Stomach (tissue), 9 donors: ENCODE data around the gene TESK2. TPM values are rescaled to one million over a fixed set of nuclear protein-coding genes. Genes with fewer than 3 reads are reported as not detected.
"Not testable (repeated sequence)": the region's sequence is repeated elsewhere in the genome, so short reads cannot be mapped to it uniquely, and the experiment has no call there.

Experiments
- DNase-seq, 2 donors: peaks; one replicate each; pipeline versions ENCODE4 v3.0.0 to v3.0.0-alpha.2; 2013 to 2019
- H3K27ac ChIP-seq, 5 donors: fragments of 200-600 bp in 4 of 5; sonication (generic) in 4 of 5; one replicate each; pipeline ENCODE4 v1.5.1; 2013 to 2019; ENCODE audit warnings: mild to moderate bottlenecking in 1 of 5, moderate library complexity in 1 of 5
- H3K27me3 ChIP-seq, 3 donors: fragments of 200-600 bp; sonication (generic); one replicate each; pipeline ENCODE4 v1.5.1; 2017 to 2019; ENCODE audit warnings: mixed run types in 1 of 3
- H3K36me3 ChIP-seq, 4 donors: fragments of 200-600 bp; sonication (generic); 1 replicate in 3 of 4; 2 replicates in 1 of 4; pipeline ENCODE4 v1.5.1; 2016 to 2019
- H3K4me1 ChIP-seq, 4 donors: fragments of 200-600 bp; sonication (generic); one replicate each; pipeline ENCODE4 v1.5.1; 2016 to 2019
- H3K4me3 ChIP-seq, 4 donors: fragments of 200-600 bp; sonication (generic) in 3 of 4; one replicate each; pipeline ENCODE4 v1.5.1; 2016 to 2019; ENCODE audit warnings: mild to moderate bottlenecking in 1 of 4
- H3K9me3 ChIP-seq, 4 donors: fragments of 200-600 bp; sonication (generic); one replicate each; pipeline ENCODE4 v1.5.1; 2016 to 2019
- CTCF ChIP-seq, 7 experiments: fragments of 450-650 bp in 4 of 7; fragments of 200-600 bp in 3 of 7; sonication (generic) in 3 of 7; IDR thresholded peaks; one replicate each; pipeline ENCODE4 v1.5.1; 2016 to 2019; ENCODE audit warnings: antibody characterized with exemption in 7 of 7, control low read depth in 2 of 7, mild to moderate bottlenecking in 1 of 7
- EP300 ChIP-seq: sonication (generic); formaldehyde crosslinking; IDR thresholded peaks from one replicate; pipeline ENCODE4 v1.6.1; 2017; ENCODE audit warnings: antibody characterized with exemption
- POLR2A ChIP-seq, 4 donors: fragments of 450-650 bp; IDR thresholded peaks; one replicate each; pipeline ENCODE4 v1.6.1; 2016; ENCODE audit warnings: antibody characterized with exemption in 4 of 4, control low read depth in 2 of 4, mild to moderate bottlenecking in 1 of 4, moderate library complexity in 1 of 4
- POLR2AphosphoS5 ChIP-seq, 3 donors: sonication (generic); formaldehyde crosslinking; IDR thresholded peaks; one replicate each; pipeline ENCODE4 v1.6.1; 2016; ENCODE audit warnings: antibody characterized with exemption in 3 of 3
- WGBS, 5 donors: extraction: QIAGEN DNeasy Blood & Tissue Kit in 3 of 5; methylation state at CpG; one replicate each; pipeline versions ENCODE4 v1.1.5 to v1.1.7; 2013 to 2018; 5-methylcytosine and 5-hydroxymethylcytosine counted together
- intact Hi-C: fragments of 100-400 bp; cut with DNase I; formaldehyde crosslinking; loops from one replicate; pipeline ENCODE4 v1.15.1; 2023; ENCODE audit warnings: low total_unique reads
- polyA plus RNA-seq, 3 donors: library from polyadenylated mRNA; stranded (reverse); fragments of 200-250 nt; gene quantifications; one replicate each; pipeline ENCODE4 v1.2.3, GENCODE V29; 2013
- total RNA-seq, 5 donors: library from RNA; depleted of rRNA; stranded (reverse); fragments of >200 nt; gene quantifications; one replicate each; pipeline versions ENCODE4 v1.1.0 to v1.2.3, GENCODE V29; 2014 to 2016
- donor health status: healthy with polysubstance abuse.
- donor health status: Bipolar disorder and iron deficiency.
- donor health status: healthy.

The TESK2 gene
- total and polyA plus RNA-seq, 8 donors, result 2.8 to 11.2 (median 4.0) TPM; not detected in 1

GRCh38 chr1:45530632-45531135 is 39.7 kb upstream of the TESK2 start:
- no peak for TF ChIP-seq EP300
- TF ChIP-seq POLR2AphosphoS5 (IDR thresholded peaks at IDR 0.05), result no peak
- no peak for TF ChIP-seq CTCF (IDR thresholded peaks at IDR 0.05)
- no peak for TF ChIP-seq POLR2A (IDR thresholded peaks at IDR 0.05)
- no peaks in the 10 kb centered on the region for H3K9me3 ChIP-seq
- no peak overlapping the region for H3K4me3 ChIP-seq
- no peaks in the 10 kb centered on the region for H3K36me3 ChIP-seq
- H3K4me1 ChIP-seq, result peaks cover 0 to 6% (median under 1%) of the 10 kb centered on the region in 4 donors
- no peak for DNase-seq
- WGBS, 5 donors, result 95 to 99% (median 97%) methylated on average over 11 of the region's 11 CpGs
- no peak overlapping the region for H3K27ac ChIP-seq
- no peaks in the 10 kb centered on the region for H3K27me3 ChIP-seq
- intact Hi-C loops, result no loop called here

- no peak overlapping the region for H3K4me3 ChIP-seq
- no peaks in the 10 kb centered on the region for H3K27me3 ChIP-seq
- 80 to 100% (median 100%) methylated on average over 1 of the region's 1 CpG for WGBS, 5 donors
- H3K36me3 ChIP-seq, result no peaks in the 10 kb centered on the region
- peak in 1 of 2 donors; percentile 61 for DNase-seq
- TF ChIP-seq EP300 (no peak), POLR2A (IDR thresholded peaks at IDR 0.05) (no peak), POLR2AphosphoS5 (IDR thresholded peaks at IDR 0.05) (no peak), CTCF (IDR thresholded peaks at IDR 0.05) (no peak)
- no peaks in the 10 kb centered on the region for H3K9me3 ChIP-seq
- H3K4me1 ChIP-seq, result peaks cover 4 to 16% (median 7%) of the 10 kb centered on the region in 4 donors
- intact Hi-C loops, result no loop called here
- H3K27ac ChIP-seq, result no peak overlapping the region
Observed at GRCh38 chr1:45526135-45526644, 35.2 kb upstream of the TESK2 start.

- H3K36me3 ChIP-seq, intact Hi-C loops, H3K27me3 ChIP-seq, H3K9me3 ChIP-seq, DNase-seq, H3K4me3 ChIP-seq, H3K27ac ChIP-seq: not testable (repeated sequence)
- 88 to 96% (median 91%) methylated on average over 10 of the region's 10 CpGs for WGBS, 5 donors
- H3K4me1 ChIP-seq, result peaks cover 9 to 26% (median 13%) of the 10 kb centered on the region in 4 donors
Observed at GRCh38 chr1:45523975-45524374, 33.0 kb upstream of the TESK2 start.

GRCh38 chr1:45523516-45523915 is 32.6 kb upstream of the TESK2 start:
- 71 to 81% (median 73%) methylated on average over 2 of the region's 2 CpGs for WGBS, 5 donors
- H3K27ac ChIP-seq, H3K36me3 ChIP-seq, DNase-seq, H3K4me3 ChIP-seq, H3K27me3 ChIP-seq, intact Hi-C loops, H3K9me3 ChIP-seq: not testable (repeated sequence)
- peaks cover 9 to 30% (median 16%) of the 10 kb centered on the region in 4 donors for H3K4me1 ChIP-seq

GRCh38 chr1:45522324-45523104 is 31.6 kb upstream of the TESK2 start:
- 73 to 79% (median 78%) methylated on average over 21 of the region's 21 CpGs for WGBS, 5 donors
- Histone ChIP-seq H3K4me1 (peaks cover 9 to 33% (median 19%) of the 10 kb centered on the region in 4 donors), H3K4me3 (peak overlapping the region; percentile 80 to 96 (median 94)), H3K9me3 (no peaks in the 10 kb centered on the region), H3K27me3 (no peaks in the 10 kb centered on the region), H3K36me3 (peaks cover 4 to 12% (median 8%) of the 10 kb centered on the region in 4 donors), H3K27ac (peak overlapping the region; percentile 84 to 95 (median 92))
- peak in 1 of 2 donors; percentile 30 for DNase-seq
- TF ChIP-seq CTCF (IDR thresholded peaks at IDR 0.05) (no peak), POLR2AphosphoS5 (IDR thresholded peaks at IDR 0.05) (no peak), POLR2A (IDR thresholded peaks at IDR 0.05) (no peak), EP300 (no peak)
- intact Hi-C loops, result no loop called here
